Limb (tissue), 2 donors: Measurements from ENCODE around the gene ANKRD63.

Source experiments
- DNase-seq, 2 donors: peaks; one replicate each; pipeline ENCODE4 v3.0.0-alpha.2; 2016; ENCODE audit errors: extremely low spot score in 2 of 2

ANKRD63 gene

GRCh38 chr15:40295877-40296560 is 13.2 kb upstream of the ANKRD63 start:
- DNase-seq, result no peak

GRCh38 chr15:40295297-40295696 is 12.4 kb upstream of the ANKRD63 start:
- no peak for DNase-seq

GRCh38 chr15:40293905-40294895 is 11.3 kb upstream of the ANKRD63 start:
- DNase-seq, result no peak

- no peak for DNase-seq
Observed at GRCh38 chr15:40293006-40293405, 10.1 kb upstream of the ANKRD63 start.

GRCh38 chr15:40292246-40292645 is 9.4 kb upstream of the ANKRD63 start:
- no peak for DNase-seq

GRCh38 chr15:40290918-40291574 is 8.2 kb upstream of the ANKRD63 start:
- DNase-seq, result peak in 1 of 2 donors; percentile 74

- peak in 1 of 2 donors; percentile 49 for DNase-seq
Observed at GRCh38 chr15:40290545-40290917, 7.7 kb upstream of the ANKRD63 start.

- no peak for DNase-seq
Observed at GRCh38 chr15:40289140-40289775, 6.4 kb upstream of the ANKRD63 start.

- DNase-seq, result no peak
Observed at GRCh38 chr15:40287968-40288367, 5.1 kb upstream of the ANKRD63 start.

GRCh38 chr15:40287505-40287904 is 4.6 kb upstream of the ANKRD63 start:
- no peak for DNase-seq

GRCh38 chr15:40286794-40287193 is 3.9 kb upstream of the ANKRD63 start:
- DNase-seq, result no peak

GRCh38 chr15:40286061-40286532 is 3.2 kb upstream of the ANKRD63 start:
- DNase-seq, result no peak

- no peak for DNase-seq
Observed at GRCh38 chr15:40285554-40286011, 2.7 kb upstream of the ANKRD63 start.

- no peak for DNase-seq
Observed at GRCh38 chr15:40285151-40285550, 2.3 kb upstream of the ANKRD63 start.

- DNase-seq, result no peak
Observed at GRCh38 chr15:40283615-40284300, 894 bp upstream of the ANKRD63 start.

GRCh38 chr15:40282147-40282868 is 556 bp downstream of the ANKRD63 start:
- DNase-seq, result peak in 1 of 2 donors; percentile 60

GRCh38 chr15:40281801-40282146 is 1.1 kb downstream of the ANKRD63 start:
- DNase-seq, result no peak

GRCh38 chr15:40281057-40281800 is 1.6 kb downstream of the ANKRD63 start:
- DNase-seq, result no peak

- no peak for DNase-seq
Observed at GRCh38 chr15:40280260-40281056, 2.4 kb downstream of the ANKRD63 start.
